HepG2 (cell line): ENCODE results near the gene TMEM80. TPM values are rescaled to one million over a fixed set of nuclear protein-coding genes. Genes with fewer than 3 reads are reported as not detected.

Experiments used
- ELK4 ChIP-seq: sonication (generic); formaldehyde crosslinking; IDR thresholded peaks from 2 replicates; pipeline ENCODE4 v1.9.0; 2021; ENCODE audit warnings: missing genetic modification reagents, borderline replicate concordance
- MYC ChIP-seq: sonication (generic); formaldehyde crosslinking; IDR thresholded peaks from 2 replicates; pipeline ENCODE4 v1.9.0; 2021; ENCODE audit warnings: missing genetic modification reagents, borderline replicate concordance
- NFKBIZ ChIP-seq: IDR thresholded peaks from 2 replicates; pipeline ENCODE4 v1.6.1; 2018; ENCODE audit warnings: missing genetic modification reagents, missing compliant biosample characterization
- PAF1 ChIP-seq: IDR thresholded peaks from 2 replicates; pipeline ENCODE4 v1.6.1; 2016; ENCODE audit warnings: missing genetic modification reagents, missing compliant biosample characterization
- PHF21A ChIP-seq: sonication (generic); formaldehyde crosslinking; IDR thresholded peaks from 2 replicates; pipeline ENCODE4 v1.5.0; 2020; ENCODE audit warnings: mild to moderate bottlenecking, missing genetic modification reagents
- PRPF4 ChIP-seq: fragments of 200-400 bp; formaldehyde crosslinking; IDR thresholded peaks from 2 replicates; pipeline ENCODE4 v1.6.1; 2016; ENCODE audit warnings: low read length, low read depth; ENCODE audit not compliant: poor library complexity, severe bottlenecking
- RBFOX2 ChIP-seq: fragments of 200-400 bp; formaldehyde crosslinking; IDR thresholded peaks from 2 replicates; pipeline ENCODE4 v1.6.1; 2017; ENCODE audit warnings: low read depth, mild to moderate bottlenecking, low read length
- REPIN1 ChIP-seq: sonication (generic); formaldehyde crosslinking; IDR thresholded peaks from 2 replicates; pipeline ENCODE4 v1.8.0; 2022; ENCODE audit warnings: missing genetic modification reagents, low read depth, mild to moderate bottlenecking, borderline replicate concordance
- SNAPC2 ChIP-seq: sonication (generic); formaldehyde crosslinking; IDR thresholded peaks from 2 replicates; pipeline ENCODE4 v1.8.1; 2022; ENCODE audit warnings: mild to moderate bottlenecking, missing genetic modification reagents
- SOX13 ChIP-seq, 3 experiments: fragments of 450-650 bp in 1 of 3; sonication (generic) in 1 of 3; formaldehyde crosslinking in 1 of 3; IDR thresholded peaks in 2 of 3; conservative IDR thresholded peaks in 1 of 3; 2 replicates each; pipeline versions ENCODE4 v1.5.0 to v1.6.1; 2016 to 2020; ENCODE audit warnings: antibody characterized with exemption in 1 of 3, mild to moderate bottlenecking in 1 of 3, missing compliant biosample characterization in 1 of 3, missing genetic modification reagents in 1 of 3, moderate library complexity in 1 of 3
- SP2 ChIP-seq: sonication (generic); formaldehyde crosslinking; IDR thresholded peaks from 2 replicates; pipeline ENCODE4 v1.5.1; 2020; ENCODE audit warnings: mild to moderate bottlenecking, missing genetic modification reagents
- TP53 ChIP-seq: sonication (generic); formaldehyde crosslinking; conservative IDR thresholded peaks from 2 replicates; pipeline ENCODE4 v1.4.0; 2020; ENCODE audit warnings: missing genetic modification reagents
- ZFX ChIP-seq: sonication (generic); formaldehyde crosslinking; IDR thresholded peaks from 2 replicates; pipeline ENCODE4 v1.4.0; 2020; ENCODE audit warnings: mild to moderate bottlenecking, low read depth, missing genetic modification reagents, moderate library complexity
- ZNF501 ChIP-seq: sonication (generic); formaldehyde crosslinking; IDR thresholded peaks from 2 replicates; pipeline ENCODE4 v1.5.1; 2020; ENCODE audit warnings: mild to moderate bottlenecking, moderate library complexity, missing genetic modification reagents
- ZNF605 ChIP-seq: sonication (generic); formaldehyde crosslinking; IDR thresholded peaks from 2 replicates; pipeline ENCODE4 v1.8.0; 2022; ENCODE audit warnings: mild to moderate bottlenecking, missing genetic modification reagents
- ZNF691 ChIP-seq: sonication (generic); formaldehyde crosslinking; IDR thresholded peaks from 2 replicates; pipeline ENCODE4 v1.4.0; 2020; ENCODE audit warnings: missing genetic modification reagents, low read depth, mild to moderate bottlenecking, borderline replicate concordance
- polyA plus RNA-seq, 8 experiments: library from polyadenylated mRNA; depleted of rRNA in 3 of 8; stranded (reverse) in 7 of 8; unstranded in 1 of 8; fragments of >200 nt; fragmentation: Illumina TruSeq in 4 of 8; extraction: Trizol in 4 of 8; gene quantifications; 2 replicates each; pipeline versions ENCODE4 v1.2.1 to v1.2.3, GENCODE V29; 2011 to 2016; ENCODE audit warnings: low read depth in 4 of 8, missing spikeins in 1 of 8, mixed read lengths in 1 of 8; ENCODE audit not compliant: insufficient read depth in 1 of 8
- total RNA-seq, 5 experiments: library from RNA; depleted of rRNA; stranded (reverse); fragments of >200 nt; fragmentation: Illumina TruSeq; extraction: Trizol; gene quantifications; 2 replicates each; pipeline ENCODE4 v1.2.3, GENCODE V29; 2016; ENCODE audit warnings: low read depth in 1 of 5
- TF ChIP-seq, protein P1 (sequence below): sonication (generic); formaldehyde crosslinking; IDR thresholded peaks from 2 replicates; pipeline ENCODE4 v1.5.0; 2020; ENCODE audit warnings: missing genetic modification reagents
- TF ChIP-seq, protein P2 (sequence below): sonication (generic); formaldehyde crosslinking; IDR thresholded peaks from 2 replicates; pipeline ENCODE4 v1.4.0; 2020; ENCODE audit warnings: missing genetic modification reagents, mild to moderate bottlenecking, borderline replicate concordance
- TF ChIP-seq, protein P3 (sequence below): sonication (generic); formaldehyde crosslinking; IDR thresholded peaks from 2 replicates; pipeline ENCODE4 v1.5.0; 2020; ENCODE audit warnings: mild to moderate bottlenecking, missing genetic modification reagents
- TF ChIP-seq, protein P4 (sequence below): sonication (generic); formaldehyde crosslinking; IDR thresholded peaks from 2 replicates; pipeline ENCODE4 v1.5.1; 2020; ENCODE audit warnings: mild to moderate bottlenecking, moderate library complexity, missing genetic modification reagents

Gene TMEM80
- total and polyA plus RNA-seq, 2 of the 13 experiments (the other 11 are each of a cell fraction or from before 2014, with no cell fraction given) = 5.6 to 17.1 TPM

DNA sequence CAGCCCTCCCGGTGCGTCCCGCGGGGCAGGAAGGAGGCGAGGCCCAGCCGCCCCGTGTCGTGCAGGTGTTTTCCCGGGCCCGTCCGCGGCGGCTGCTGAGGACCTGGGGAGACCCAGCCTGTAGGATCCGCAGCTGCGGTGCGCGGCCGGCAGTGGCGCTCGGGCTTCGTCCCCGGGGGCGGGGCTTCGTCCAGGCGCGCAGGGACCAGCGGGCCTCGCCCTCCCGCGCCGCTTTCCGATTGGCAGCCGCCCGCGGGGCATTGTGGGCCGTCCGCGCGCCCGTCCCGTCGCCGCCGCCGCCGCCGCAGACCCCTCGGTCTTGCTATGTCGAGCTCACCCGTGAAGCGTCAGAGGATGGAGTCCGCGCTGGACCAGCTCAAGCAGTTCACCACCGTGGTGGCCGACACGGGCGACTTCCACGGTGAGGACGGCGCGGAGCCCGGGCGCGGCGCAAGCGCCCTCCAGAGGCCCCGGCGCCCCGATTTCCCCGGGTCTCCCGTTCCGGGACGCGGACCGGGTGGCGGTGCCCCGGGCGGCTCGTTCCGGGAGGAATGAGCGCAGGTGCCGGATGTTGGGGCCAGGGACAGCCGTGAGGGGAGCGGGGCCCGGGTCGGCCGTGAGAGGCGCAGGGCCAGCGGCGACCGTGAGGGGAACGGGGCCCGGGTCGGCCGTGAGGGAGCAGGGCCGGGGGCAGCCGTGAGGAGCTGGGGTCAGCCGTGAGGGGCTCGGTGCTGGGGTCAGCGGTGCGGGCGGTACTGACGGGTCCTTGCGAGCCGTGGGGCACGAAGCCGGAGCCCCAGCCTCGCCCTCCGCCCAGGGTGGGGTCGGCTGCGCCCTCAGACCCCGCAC, 51.8 kb downstream of the TMEM80 start, which contains the start of gene TALDO1 (continued):
- no peak for TF ChIP-seq PRPF4
- TF ChIP-seq, protein P1, sequence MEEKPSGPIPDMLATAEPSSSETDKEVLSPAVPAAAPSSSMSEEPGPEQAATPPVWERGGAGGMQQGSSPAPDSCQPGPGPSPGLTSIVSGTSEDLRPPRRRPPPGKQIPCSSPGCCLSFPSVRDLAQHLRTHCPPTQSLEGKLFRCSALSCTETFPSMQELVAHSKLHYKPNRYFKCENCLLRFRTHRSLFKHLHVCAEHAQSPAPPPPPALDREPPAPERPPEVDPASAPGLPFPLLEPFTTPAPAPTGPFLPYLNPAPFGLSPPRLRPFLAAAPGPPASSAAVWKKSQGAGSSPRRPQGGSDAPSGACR = no peak
- peak; percentile 37; the same call in 1 of the 2 replicates for TF ChIP-seq ZNF691
- TF ChIP-seq, protein P2, sequence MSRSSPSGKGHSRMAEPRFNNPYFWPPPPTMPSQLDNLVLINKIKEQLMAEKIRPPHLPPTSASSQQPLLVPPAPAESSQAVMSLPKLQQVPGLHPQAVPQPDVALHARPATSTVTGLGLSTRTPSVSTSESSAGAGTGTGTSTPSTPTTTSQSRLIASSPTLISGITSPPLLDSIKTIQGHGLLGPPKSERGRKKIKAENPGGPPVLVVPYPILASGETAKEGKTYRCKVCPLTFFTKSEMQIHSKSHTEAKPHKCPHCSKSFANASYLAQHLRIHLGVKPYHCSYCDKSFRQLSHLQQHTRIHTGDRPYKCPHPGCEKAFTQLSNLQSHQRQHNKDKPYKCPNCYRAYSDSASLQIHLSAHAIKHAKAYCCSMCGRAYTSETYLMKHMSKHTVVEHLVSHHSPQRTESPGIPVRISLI (CRISPR knock-in tag) = peak; percentile 48; the same call in 1 of the 2 replicates
- TF ChIP-seq TP53 = no peak
- peak; percentile 90 for TF ChIP-seq RBFOX2
- TF ChIP-seq PAF1 (CRISPR knock-in tag) = no peak
- TF ChIP-seq, protein P3, sequence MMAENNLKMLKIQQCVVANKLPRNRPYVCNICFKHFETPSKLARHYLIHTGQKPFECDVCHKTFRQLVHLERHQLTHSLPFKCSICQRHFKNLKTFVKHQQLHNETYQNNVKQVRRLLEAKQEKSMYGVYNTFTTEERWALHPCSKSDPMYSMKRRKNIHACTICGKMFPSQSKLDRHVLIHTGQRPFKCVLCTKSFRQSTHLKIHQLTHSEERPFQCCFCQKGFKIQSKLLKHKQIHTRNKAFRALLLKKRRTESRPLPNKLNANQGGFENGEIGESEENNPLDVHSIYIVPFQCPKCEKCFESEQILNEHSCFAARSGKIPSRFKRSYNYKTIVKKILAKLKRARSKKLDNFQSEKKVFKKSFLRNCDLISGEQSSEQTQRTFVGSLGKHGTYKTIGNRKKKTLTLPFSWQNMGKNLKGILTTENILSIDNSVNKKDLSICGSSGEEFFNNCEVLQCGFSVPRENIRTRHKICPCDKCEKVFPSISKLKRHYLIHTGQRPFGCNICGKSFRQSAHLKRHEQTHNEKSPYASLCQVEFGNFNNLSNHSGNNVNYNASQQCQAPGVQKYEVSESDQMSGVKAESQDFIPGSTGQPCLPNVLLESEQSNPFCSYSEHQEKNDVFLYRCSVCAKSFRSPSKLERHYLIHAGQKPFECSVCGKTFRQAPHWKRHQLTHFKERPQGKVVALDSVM (CRISPR knock-in tag) = no peak
- TF ChIP-seq REPIN1 (CRISPR knock-in tag) = peak; percentile 34; the same call in 1 of the 2 replicates
- TF ChIP-seq, protein P4, sequence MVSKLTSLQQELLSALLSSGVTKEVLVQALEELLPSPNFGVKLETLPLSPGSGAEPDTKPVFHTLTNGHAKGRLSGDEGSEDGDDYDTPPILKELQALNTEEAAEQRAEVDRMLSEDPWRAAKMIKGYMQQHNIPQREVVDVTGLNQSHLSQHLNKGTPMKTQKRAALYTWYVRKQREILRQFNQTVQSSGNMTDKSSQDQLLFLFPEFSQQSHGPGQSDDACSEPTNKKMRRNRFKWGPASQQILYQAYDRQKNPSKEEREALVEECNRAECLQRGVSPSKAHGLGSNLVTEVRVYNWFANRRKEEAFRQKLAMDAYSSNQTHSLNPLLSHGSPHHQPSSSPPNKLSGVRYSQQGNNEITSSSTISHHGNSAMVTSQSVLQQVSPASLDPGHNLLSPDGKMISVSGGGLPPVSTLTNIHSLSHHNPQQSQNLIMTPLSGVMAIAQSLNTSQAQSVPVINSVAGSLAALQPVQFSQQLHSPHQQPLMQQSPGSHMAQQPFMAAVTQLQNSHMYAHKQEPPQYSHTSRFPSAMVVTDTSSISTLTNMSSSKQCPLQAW (CRISPR knock-in tag) = no peak
- TF ChIP-seq SP2 (CRISPR knock-in tag) = peak; percentile 53
- TF ChIP-seq ELK4 = no peak
- TF ChIP-seq SOX13 (IDR thresholded peaks at IDR 0.05) = no peak
- TF ChIP-seq SOX13 (CRISPR knock-in tag; conservative IDR thresholded peaks at IDR 0.05 in 1 of 2, IDR thresholded peaks at IDR 0.05 in 1 of 2) = no peak
- peak; percentile 42; the same call in 1 of the 2 replicates for TF ChIP-seq MYC
- TF ChIP-seq ZNF501 = no peak; the same call in 1 of the 2 replicates
- TF ChIP-seq PHF21A (CRISPR knock-in tag) = peak; percentile 66
- TF ChIP-seq ZNF605 (CRISPR knock-in tag) = no peak
- no peak for TF ChIP-seq NFKBIZ (CRISPR knock-in tag)
- no peak for TF ChIP-seq SNAPC2 (CRISPR knock-in tag)
- TF ChIP-seq ZFX (CRISPR knock-in tag) = peak; percentile 92
